DMS153 (cell line): ENCODE measurements around the gene COL4A5.
"Not testable (repeated sequence)": the region's sequence is repeated elsewhere in the genome, so short reads cannot be mapped to it uniquely, and the experiment has no call there.

Experiments
- DNase-seq: peaks from one replicate; lab custom pipeline; 2025; lab: John Stamatoyannopoulos, UW

Gene COL4A5

GRCh38 chrX:108456971-108457477 lies 17.4 kb downstream of the COL4A5 start:
- no peak for DNase-seq

- no peak for DNase-seq
Observed at GRCh38 chrX:108464604-108465003, 25.0 kb downstream of the COL4A5 start.

DNA sequence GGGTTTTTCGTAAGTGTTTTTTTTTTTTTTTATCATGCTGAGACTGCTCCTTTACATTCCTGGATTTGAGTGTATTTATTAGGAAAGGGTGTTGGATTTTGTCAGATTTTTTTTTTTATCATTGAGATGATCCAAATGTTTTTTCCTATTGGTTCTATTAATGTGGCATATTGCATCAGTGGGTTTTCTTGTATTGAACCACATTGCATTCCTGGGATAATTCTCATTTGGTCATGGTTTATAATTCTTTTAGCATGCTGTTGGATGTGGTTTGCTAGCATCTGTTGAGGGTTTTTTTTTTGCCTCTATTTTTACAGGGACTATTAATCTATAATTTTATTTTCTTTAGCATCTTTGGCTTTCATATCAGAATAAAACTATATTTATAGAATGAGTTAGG lies 28.8 kb downstream of the COL4A5 start:
- DNase-seq: no peak

- DNase-seq: no peak
Observed at GRCh38 chrX:108473979-108474378, 34.3 kb downstream of the COL4A5 start.

- not testable (repeated sequence) for DNase-seq
Observed at GRCh38 chrX:108481528-108481927, 41.9 kb downstream of the COL4A5 start.

DNA sequence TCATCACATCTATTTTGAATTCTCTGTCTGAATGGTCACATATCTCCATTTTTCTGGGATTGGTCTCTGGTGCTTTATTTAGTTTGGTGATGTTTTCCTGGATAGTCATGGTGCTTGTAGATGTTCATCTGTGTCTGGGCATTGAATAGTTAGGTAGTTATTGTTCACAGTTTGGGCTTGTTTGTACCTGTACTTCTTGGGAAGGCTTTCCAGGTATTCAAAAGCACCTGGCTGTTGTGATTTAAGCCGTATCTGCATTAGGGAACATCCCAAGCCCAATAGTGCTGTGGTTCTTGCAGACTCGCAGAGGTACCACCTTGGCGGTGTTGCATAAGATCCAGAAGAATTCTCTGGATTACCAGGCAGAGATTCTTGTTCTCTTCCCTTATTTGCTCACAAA lies 44.6 kb downstream of the COL4A5 start:
- DNase-seq: no peak

DNA sequence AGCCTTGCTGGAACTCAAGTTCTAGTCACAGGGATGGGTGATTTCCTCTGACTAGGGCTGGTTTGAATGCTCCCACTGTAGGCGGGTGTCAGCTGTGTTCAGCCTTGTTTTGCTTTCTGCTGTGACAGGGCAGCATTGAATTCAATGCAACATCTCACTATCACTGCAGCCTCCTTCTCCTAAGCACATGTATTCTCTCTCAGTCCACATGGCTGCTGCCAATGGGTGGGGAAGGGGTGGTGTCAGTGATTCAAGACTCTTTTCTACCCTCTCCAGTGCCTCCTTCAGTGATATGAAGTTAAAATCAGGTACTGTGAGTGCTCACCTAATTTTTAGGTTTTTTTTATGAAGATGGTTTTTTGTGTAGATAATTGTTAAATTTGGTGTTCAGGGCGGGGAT lies 46.3 kb downstream of the COL4A5 start:
- DNase-seq: no peak

- no peak for DNase-seq
Observed at GRCh38 chrX:108494406-108495090, 54.9 kb downstream of the COL4A5 start.

GRCh38 chrX:108511721-108512120 lies 72.1 kb downstream of the COL4A5 start:
- DNase-seq: no peak

DNA sequence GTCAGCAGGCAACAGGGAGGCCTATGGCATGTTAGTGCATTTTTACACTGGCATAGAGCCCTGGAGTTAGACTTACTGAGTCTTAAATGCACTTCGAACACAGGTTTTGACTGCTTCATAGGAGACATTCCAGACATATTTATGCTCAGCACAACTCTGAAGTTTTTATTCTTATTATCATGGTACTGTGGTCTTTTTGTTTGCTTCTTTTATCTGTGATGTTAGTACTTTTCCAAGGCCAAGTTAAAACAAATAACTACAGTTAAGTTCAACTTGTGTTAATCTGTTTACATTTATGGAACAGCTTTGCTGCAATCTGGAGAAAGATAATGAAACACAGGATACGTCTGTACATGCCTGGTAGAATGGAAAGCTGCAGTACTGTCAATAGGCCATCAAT lies 76.5 kb downstream of the COL4A5 start:
- DNase-seq: no peak

DNA sequence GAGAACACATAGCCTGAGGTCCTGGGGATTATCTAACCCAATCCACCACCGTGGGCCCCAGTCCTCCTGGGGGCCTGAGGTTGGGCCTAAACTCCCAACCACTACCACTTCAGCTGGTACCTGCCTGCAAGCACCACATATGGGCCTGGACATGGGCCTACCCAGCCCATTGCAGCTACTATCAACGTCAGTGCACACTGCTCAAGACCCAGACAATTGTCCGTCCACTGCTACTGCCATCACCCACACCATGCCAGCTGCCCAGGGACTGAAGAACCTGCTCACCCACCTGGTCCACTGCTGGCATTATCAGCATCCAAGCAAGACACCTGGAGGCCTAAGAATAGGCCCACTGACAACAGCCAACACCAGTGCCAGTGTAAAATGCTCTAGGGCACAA lies 88.1 kb downstream of the COL4A5 start:
- no peak for DNase-seq

GRCh38 chrX:108537005-108537404 lies 97.4 kb downstream of the COL4A5 start:
- peak; percentile 1 for DNase-seq

DNA sequence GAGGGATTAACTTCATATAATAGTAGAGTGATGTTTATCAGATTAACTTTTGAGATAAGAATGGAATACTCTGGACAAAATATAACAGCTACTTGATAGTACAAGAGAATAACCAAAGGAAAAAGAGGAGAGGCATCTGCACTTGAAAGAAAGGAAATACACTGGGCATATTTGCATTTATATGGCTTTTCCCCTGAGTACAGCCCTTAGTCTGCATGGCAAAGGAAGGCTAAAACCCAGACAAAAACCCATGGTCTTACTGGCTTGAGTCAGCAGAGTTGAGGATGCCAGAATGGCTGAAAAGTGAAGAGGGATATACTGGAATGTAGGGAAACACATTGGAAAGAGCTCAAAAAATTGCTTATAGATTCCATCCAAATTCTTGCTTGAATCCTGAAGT lies 101.6 kb downstream of the COL4A5 start:
- DNase-seq: no peak

DNA sequence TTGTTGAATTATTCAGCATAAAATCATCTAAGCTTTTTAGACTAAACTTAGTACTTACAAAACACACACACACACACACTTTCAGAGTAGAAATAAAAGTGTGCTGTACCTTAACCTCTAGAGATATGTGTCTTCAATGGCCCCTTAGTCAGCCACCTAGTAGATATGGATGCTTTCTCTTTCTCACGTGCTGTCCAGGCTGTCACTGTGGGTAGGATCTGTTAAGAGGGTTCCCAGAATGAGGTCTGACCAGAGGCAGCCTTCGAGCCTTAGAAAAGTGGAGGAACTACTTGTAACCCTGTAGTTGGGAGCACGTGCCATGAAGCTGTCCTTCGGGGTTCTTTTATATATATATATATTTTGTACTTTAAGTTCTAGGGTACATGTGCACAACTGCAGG lies 117.9 kb downstream of the COL4A5 start:
- DNase-seq: no peak

DNA sequence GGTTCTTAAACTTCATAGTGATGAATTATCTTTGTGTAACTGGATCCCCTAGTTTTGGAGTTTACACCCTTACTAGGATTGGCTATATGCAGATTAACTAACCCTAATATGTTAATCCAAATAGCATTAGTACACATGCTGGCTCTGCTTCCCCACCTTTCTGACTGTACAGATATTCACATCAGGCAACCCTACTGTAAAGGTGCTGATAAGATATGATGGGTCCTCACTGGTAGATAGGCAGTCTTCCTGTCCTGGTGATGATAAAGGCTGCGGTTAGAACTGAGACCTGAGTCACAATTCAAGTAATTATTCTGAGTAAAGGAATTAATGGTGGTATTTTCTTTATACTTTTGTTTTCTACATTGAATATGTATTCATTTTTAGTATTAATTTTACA lies 118.6 kb downstream of the COL4A5 start:
- no peak for DNase-seq

- DNase-seq: no peak
Observed at GRCh38 chrX:108573136-108573535, 133.5 kb downstream of the COL4A5 start.

DNA sequence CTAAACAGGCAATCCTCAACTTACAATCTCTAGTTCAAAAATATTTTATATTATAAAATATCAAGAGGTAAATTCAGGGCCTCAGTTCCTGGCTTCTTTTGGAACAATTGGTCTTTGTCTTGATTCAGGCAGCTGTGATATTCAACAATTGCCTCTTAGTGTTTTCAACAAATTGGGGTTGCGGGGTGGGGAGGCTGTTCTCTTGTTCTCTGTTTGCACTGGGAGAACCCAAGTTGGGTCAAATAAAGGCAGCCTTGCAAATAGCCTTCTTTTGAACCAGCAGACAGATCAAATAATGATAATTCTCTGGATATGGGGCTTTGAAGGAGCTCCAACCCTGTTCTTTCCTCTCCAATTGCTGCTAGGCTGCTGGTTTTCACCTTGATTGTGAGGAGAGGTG lies 142.5 kb downstream of the COL4A5 start:
- no peak for DNase-seq

GRCh38 chrX:108584617-108585211 lies 145.1 kb downstream of the COL4A5 start:
- DNase-seq: no peak

DNA sequence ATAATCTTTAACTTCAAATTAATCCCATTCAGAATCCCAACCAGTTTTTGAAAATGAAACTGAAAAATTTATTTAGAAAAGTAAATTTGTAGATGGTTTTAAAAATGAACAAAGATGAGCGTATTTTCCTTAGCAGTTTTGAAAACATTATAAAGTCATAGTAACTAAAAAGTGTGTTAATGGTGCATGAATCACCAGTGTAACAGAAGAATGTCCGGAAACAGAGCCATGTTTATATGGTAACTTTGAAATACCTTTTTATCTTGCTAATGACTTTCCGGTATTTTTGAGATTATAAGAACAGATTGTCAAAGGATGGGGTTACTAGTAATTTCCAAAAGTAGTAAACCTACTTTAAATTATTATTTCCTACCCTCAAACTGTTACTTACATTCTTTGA lies 150.9 kb downstream of the COL4A5 start:
- no peak for DNase-seq

GRCh38 chrX:108601276-108601675 lies 161.6 kb downstream of the COL4A5 start:
- no peak for DNase-seq

- DNase-seq: no peak
Observed at GRCh38 chrX:108610141-108610540, 170.5 kb downstream of the COL4A5 start.

- no peak for DNase-seq
Observed at GRCh38 chrX:108614616-108615015, 175.0 kb downstream of the COL4A5 start.

- no peak for DNase-seq
Observed at GRCh38 chrX:108640817-108641216, 201.2 kb downstream of the COL4A5 start.
